PC-9 (cell line): ENCODE data around the gene MFAP1. TPM values are rescaled to one million over a fixed set of nuclear protein-coding genes. Genes with fewer than 3 reads are reported as not detected.

Source experiments
- BruUV-seq: library from RNA; stranded (reverse); fragments of 400-500 nt; replicated peaks from 2 replicates; lab custom pipeline; 2021; lab: Mats Ljungman, UMichigan
- CTCF ChIA-PET: fragments of 300-600 bp; sonication (Branson Sonifier 250); formaldehyde crosslinking; loops from one replicate; lab custom pipeline; 2022; ENCODE audit warnings: antibody characterized with exemption; lab: Charles Lee
- POLR2A ChIA-PET: fragments of 300-600 bp; sonication (Branson Sonifier 250); formaldehyde crosslinking; loops from one replicate; lab custom pipeline; 2022; ENCODE audit warnings: antibody characterized with exemption; ENCODE audit not compliant: unreplicated experiment; lab: Charles Lee
- DNase-seq, 2 experiments: peaks; one replicate each; pipeline versions ENCODE4 v3.0.0 to v3.0.0-alpha.2; 2015 to 2022; ENCODE audit warnings: mixed read lengths in 1 of 2
- H2AFZ ChIP-seq: fragments of 200-600 bp; sonication (generic); 2 replicates; pipeline ENCODE4 v1.8.1; 2017; ENCODE audit warnings: antibody characterized with exemption
- H3F3A ChIP-seq: fragments of 200-600 bp; sonication (generic); 2 replicates; pipeline ENCODE4 v1.8.1; 2017; ENCODE audit warnings: antibody characterized with exemption, mild to moderate bottlenecking, low read depth; ENCODE audit not compliant: insufficient read depth
- H3K27ac ChIP-seq: fragments of 200-600 bp; sonication (generic); 2 replicates; pipeline ENCODE4 v1.6.1; 2016; ENCODE audit warnings: mixed run types
- H3K27me3 ChIP-seq: fragments of 200-600 bp; sonication (generic); 2 replicates; pipeline ENCODE4 v1.6.1; 2016; ENCODE audit warnings: low read depth, mixed run types; ENCODE audit not compliant: insufficient read depth
- H3K36me3 ChIP-seq: fragments of 200-600 bp; sonication (generic); 2 replicates; pipeline ENCODE4 v1.6.1; 2016; ENCODE audit warnings: low read depth, mixed run types
- H3K4me1 ChIP-seq: fragments of 200-600 bp; sonication (generic); replicated peaks from 2 replicates; pipeline ENCODE4 v1.6.1; 2016; ENCODE audit warnings: mixed run types; ENCODE audit not compliant: insufficient read depth
- H3K4me2 ChIP-seq: fragments of 200-600 bp; sonication (generic); 2 replicates; pipeline ENCODE4 v1.6.1; 2017; ENCODE audit warnings: mixed run types
- H3K4me3 ChIP-seq: fragments of 200-600 bp; sonication (generic); 2 replicates; pipeline ENCODE4 v1.6.1; 2016; ENCODE audit warnings: mixed run types
- H3K79me2 ChIP-seq: fragments of 200-600 bp; sonication (generic); 2 replicates; pipeline ENCODE4 v1.6.1; 2017; ENCODE audit warnings: low read depth, mixed run types
- H3K9me2 ChIP-seq: fragments of 200-600 bp; sonication (generic); 2 replicates; pipeline ENCODE4 v1.8.1; 2017; ENCODE audit warnings: mild to moderate bottlenecking; ENCODE audit not compliant: insufficient read depth
- H3K9me3 ChIP-seq: fragments of 200-600 bp; sonication (generic); 2 replicates; pipeline ENCODE4 v1.8.1; 2016; ENCODE audit warnings: low read depth; ENCODE audit not compliant: insufficient read depth
- H4K20me1 ChIP-seq: fragments of 200-600 bp; sonication (generic); 2 replicates; pipeline ENCODE4 v1.8.1; 2017; ENCODE audit not compliant: insufficient read depth
- CTCF ChIP-seq: fragments of 200-600 bp; sonication (generic); conservative IDR thresholded peaks from 2 replicates; pipeline ENCODE4 v1.6.1; 2017; ENCODE audit warnings: mixed run types, antibody characterized with exemption, mild to moderate bottlenecking, moderate library complexity
- EZH2 ChIP-seq: fragments of 200-600 bp; sonication (generic); IDR thresholded peaks from 2 replicates; pipeline ENCODE4 v1.8.0; 2017; ENCODE audit warnings: antibody characterized with exemption, low read depth
- intact Hi-C: fragments of 100-400 bp; cut with micrococcal nuclease; formaldehyde crosslinking; loops from one replicate; pipeline ENCODE4 v1.10.0; 2022; ENCODE audit not compliant: unreplicated experiment
- total RNA-seq: library from RNA; stranded (reverse); gene quantifications from 2 replicates; pipeline ENCODE4 v1.2.3, GENCODE V29; 2021

The MFAP1 gene
- total RNA-seq, 1 experiment from 2014 or later = 26.3 TPM

GRCh38 chr15:43772624-43773023 lies 51.9 kb downstream of the MFAP1 start:
- no peaks in the 10 kb centered on the region for H3K4me1 ChIP-seq
- H3K9me3 ChIP-seq = no peaks in the 10 kb centered on the region
- H3K27ac ChIP-seq = no peak overlapping the region
- no peak overlapping the region for H3K4me2 ChIP-seq
- no peak overlapping the region for H2AFZ ChIP-seq
- no peak for DNase-seq
- ChIA-PET CTCF (no interaction called here), POLR2A (no interaction called here)
- no peak for TF ChIP-seq EZH2
- TF ChIP-seq CTCF = no peak
- peaks cover 3% of the 10 kb centered on the region; the same call in 1 of the 2 replicates for H4K20me1 ChIP-seq
- no TSS peak for BruUV-seq
- intact Hi-C loops = loop anchor here (10.0 kb wide), 1 partner anchor 52 kb away; the partner anchor contains the start of genes MFAP1 and WDR76
- no peaks in the 10 kb centered on the region for H3K79me2 ChIP-seq
- H3F3A ChIP-seq = peaks cover 49% of the 10 kb centered on the region
- H3K27me3 ChIP-seq = no peaks in the 10 kb centered on the region
- peaks cover 22% of the 10 kb centered on the region; the same call in 1 of the 2 replicates for H3K36me3 ChIP-seq
- no peak overlapping the region for H3K4me3 ChIP-seq
- no peaks in the 10 kb centered on the region for H3K9me2 ChIP-seq

- Histone ChIP-seq H3K4me1 (no peaks in the 10 kb centered on the region), H4K20me1 (peaks cover 3% of the 10 kb centered on the region; the same call in 1 of the 2 replicates), H3K27ac (no peak overlapping the region), H2AFZ (no peak overlapping the region), H3K4me3 (no peak overlapping the region), H3K27me3 (no peaks in the 10 kb centered on the region), H3K9me2 (no peaks in the 10 kb centered on the region), H3K9me3 (no peaks in the 10 kb centered on the region), H3K4me2 (no peak overlapping the region), H3F3A (peaks cover 49% of the 10 kb centered on the region), H3K36me3 (peaks cover 22% of the 10 kb centered on the region; the same call in 1 of the 2 replicates), H3K79me2 (no peaks in the 10 kb centered on the region)
- no peak for DNase-seq
- no peak for TF ChIP-seq CTCF
- no peak for TF ChIP-seq EZH2
- intact Hi-C loops = loop anchor here (10.0 kb wide), 1 partner anchor 53 kb away; the partner anchor contains the start of genes MFAP1 and WDR76
- ChIA-PET POLR2A (no interaction called here), CTCF (no interaction called here)
- no TSS peak for BruUV-seq
Observed at GRCh38 chr15:43771816-43772215, 52.7 kb downstream of the MFAP1 start.

GRCh38 chr15:43769584-43770228 lies 54.8 kb downstream of the MFAP1 start:
- Histone ChIP-seq H3K4me3 (no peak overlapping the region), H3K9me3 (no peaks in the 10 kb centered on the region), H3K4me1 (no peaks in the 10 kb centered on the region), H2AFZ (no peak overlapping the region), H3K36me3 (peaks cover 35% of the 10 kb centered on the region; the same call in 1 of the 2 replicates), H4K20me1 (peaks cover 3% of the 10 kb centered on the region; the same call in 1 of the 2 replicates), H3K4me2 (no peak overlapping the region), H3K27ac (no peak overlapping the region), H3K27me3 (no peaks in the 10 kb centered on the region), H3K9me2 (no peaks in the 10 kb centered on the region), H3F3A (peaks cover 32% of the 10 kb centered on the region), H3K79me2 (no peaks in the 10 kb centered on the region)
- intact Hi-C loops = loop anchor here (10.0 kb wide), 1 partner anchor 55 kb away; the partner anchor contains the start of genes MFAP1 and WDR76
- peak; percentile 76 for TF ChIP-seq CTCF
- TF ChIP-seq EZH2 = no peak
- POLR2A ChIA-PET = interaction anchor here (0.5 kb wide), 1 partner anchor 32 kb away, joined by 6 read pairs; no protein-coding TSS in a partner anchor
- CTCF ChIA-PET = no interaction called here
- BruUV-seq = no TSS peak
- DNase-seq = peak in 1 of 2 experiments; percentile 50
